ENCODE results near the gene SSB.

GRCh38 chr2:169808221-169808620 lies 9.6 kb downstream of the SSB start:
- TF ChIP-seq EZH2 (IDR thresholded peaks at IDR 0.05) (no peak), POLR2AphosphoS5 (IDR thresholded peaks at IDR 0.05; ENCODE audit: borderline replicate concordance, low read depth, low read length) (no peak), FOXP2 (optimal IDR thresholded peaks at IDR 0.05; ENCODE audit: control extremely low read depth, extremely low read length, insufficient read depth) (no peak)

Data from SK-N-MC (cell line).